Measurements from ENCODE around the gene ACAP3. TPM values are rescaled to one million over a fixed set of nuclear protein-coding genes. Genes with fewer than 3 reads are reported as not detected.

The ACAP3 gene
- total RNA-seq, 1 experiment from 2014 or later: 35.9 TPM

DNA sequence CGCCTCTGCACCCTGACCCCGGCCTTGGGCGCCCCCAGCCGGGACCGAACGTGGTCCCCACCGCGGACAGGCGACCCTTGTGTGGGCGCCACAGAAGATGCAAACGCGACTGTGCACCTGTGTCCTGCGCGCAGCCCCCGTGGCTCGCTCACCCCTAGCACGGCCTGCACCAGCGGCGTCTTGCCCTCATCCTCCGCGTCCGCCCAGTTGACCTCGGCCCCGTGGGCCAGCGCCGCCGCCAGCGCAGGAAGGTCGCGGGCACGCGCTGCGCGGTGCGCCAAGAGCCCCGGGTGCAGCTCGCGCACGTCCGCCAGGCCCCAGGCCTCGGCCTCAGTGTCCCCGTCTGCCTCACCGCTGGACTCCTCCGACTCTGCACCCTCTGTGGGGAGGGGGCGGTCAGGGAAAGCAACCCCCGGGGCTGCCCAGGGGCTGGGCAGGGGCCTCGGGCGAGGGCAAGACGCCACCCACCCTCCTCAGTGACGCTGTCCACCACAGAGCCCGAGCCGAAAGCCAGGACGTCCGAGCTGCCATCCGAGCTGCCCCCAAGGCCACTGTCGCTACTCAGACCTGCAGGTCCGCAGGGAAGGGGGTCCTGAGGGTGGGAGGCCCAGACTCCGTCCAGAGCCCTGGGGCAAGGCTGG lies 13.4 kb downstream of the ACAP3 start:
- in situ Hi-C loops (cut with HindIII; ENCODE audit: low pct_unique_long_range_greater_than_20kb, low sequenced_read_pairs): no loop called here

DNA sequence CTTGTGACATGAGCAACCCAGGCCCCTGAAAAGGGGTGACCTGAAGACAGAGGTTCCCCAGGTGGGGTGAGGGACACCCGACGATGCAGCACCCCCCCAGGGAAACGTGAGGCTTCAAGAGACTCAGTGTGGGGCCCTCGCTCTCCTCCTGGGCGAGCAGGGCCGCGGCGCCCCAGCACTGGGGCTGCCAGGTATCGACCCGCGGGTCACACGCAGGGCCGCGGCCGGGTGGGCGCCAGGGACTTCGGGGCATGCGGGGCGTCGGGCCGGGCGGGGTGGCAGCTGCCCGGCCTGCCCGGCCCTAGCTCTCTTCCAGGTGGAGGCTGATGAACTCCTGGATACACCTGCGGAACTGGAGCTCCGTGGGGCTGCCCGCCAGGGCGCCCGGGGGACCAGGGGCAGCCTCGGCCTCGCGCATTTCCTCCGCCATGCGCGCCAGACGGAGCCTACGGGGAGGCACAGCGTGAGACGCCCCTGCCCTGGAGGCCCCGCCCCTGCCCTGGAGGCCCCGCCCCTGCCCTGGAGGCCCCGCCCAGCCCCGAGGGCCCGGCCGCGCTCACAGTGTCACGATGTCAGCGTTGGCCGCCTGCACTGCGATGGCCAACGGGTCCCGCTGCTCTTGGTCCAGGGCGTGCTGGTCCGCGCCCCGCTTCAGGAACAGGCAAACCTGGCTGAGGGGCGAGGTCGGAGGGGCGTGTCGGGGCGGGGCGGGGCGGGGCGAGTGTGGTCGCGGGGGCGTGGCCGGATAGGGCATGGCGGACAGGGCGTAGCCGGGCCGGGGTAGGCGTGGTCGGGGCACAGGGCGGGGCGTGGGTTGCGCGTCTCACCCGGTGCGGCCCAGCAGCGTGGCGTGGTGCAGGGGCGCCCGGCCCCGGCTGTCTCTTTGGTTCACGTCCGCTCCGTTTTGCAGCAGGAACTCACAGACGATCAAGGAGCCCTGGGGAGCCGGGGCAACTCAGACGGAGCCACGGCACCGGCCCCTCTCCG lies 14.2 kb downstream of the ACAP3 start:
- DNase-seq (ENCODE audit: low read depth): no peak
- in situ Hi-C loops (cut with HindIII; ENCODE audit: low pct_unique_long_range_greater_than_20kb, low sequenced_read_pairs): no loop called here

More for the DNA sequence above, 13.4 kb downstream of the ACAP3 start:
- DNase-seq (ENCODE audit: low read depth): no peak

DNA sequence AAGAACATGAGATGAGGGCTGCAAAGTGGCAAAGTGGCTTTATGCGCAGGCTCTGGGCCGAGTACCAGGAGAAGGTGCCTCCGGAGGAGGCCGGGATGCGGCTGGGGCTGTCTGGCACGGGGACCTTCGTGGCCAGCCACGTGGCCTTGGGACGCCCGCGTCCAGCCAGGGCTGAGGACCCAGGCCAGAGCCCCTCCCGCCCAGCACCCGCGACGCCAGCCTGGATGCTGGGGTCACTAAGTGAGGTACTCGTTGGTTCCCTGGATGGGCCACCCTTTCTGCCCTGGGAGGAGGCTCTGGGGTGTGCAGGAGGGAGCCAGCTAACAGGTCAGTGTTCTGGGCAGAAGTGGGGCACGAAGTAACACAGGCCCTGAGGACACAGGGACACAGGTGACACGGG lies 14.9 kb downstream of the ACAP3 start:
- DNase-seq (ENCODE audit: low read depth): no peak
- in situ Hi-C loops (cut with HindIII; ENCODE audit: low pct_unique_long_range_greater_than_20kb, low sequenced_read_pairs): no loop called here

DNA sequence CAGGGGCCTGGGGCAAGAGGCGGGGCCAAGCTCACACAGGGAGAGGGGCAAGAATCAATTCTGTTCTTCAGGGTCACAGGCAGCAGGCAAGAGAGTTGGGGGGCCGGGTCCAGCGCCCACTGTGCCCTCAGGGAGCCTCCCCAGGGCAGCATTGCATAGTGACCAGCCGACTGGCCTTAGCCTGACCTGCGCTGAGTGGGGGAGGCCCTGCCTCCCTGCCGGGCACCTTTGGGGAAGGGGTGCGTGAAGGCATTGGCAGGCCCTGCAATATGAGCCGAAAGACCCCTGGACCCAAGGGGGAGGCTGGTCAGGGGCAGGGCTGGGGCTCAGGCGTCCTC lies 15.3 kb downstream of the ACAP3 start:
- in situ Hi-C loops (cut with HindIII; ENCODE audit: low pct_unique_long_range_greater_than_20kb, low sequenced_read_pairs): no loop called here
- no peak for DNase-seq (ENCODE audit: low read depth)

DNA sequence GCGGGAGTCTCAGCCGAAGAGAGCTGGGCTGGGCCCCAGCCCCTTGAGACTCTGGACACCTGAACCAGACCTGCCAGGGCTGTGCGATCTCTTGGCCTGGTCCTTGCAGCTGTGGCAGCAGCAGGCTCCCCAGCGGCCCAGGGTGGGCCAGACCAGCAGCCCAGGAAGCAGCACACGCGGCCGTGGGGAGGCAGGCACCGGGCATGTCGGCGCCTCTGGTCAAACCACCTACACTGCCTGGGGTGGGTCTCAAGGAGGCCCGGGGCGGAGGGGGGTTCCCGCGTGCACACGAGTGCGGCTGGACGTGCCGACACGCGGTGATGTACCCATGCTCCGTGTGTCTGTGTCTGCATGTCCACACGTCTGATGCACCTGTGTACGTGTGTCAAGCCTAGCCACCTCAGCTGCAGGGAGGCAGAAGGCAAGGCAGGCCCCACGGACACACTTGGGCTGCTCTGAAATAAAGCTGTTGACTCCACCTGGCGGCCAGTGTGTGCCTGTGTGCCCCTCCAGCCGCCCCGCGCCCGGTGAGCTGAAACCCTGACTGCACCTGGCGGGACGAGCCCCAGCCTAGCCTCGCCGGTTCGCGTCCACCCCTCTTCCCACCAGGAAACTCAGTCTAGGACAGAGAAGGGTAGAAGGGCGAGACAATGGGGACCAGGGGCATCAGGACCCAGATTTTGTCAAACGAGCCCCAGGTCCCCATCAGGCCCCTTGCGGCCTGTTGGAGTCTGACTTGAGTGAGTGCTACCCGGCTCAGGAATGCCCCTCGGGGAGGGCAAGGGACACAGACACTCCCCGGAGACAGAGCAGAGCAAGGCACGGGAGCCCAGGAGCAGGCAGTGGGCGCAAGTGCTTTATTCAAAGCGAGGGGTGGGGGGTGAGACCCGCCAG lies 15.9 kb downstream of the ACAP3 start:
- peak; percentile 48 for DNase-seq (ENCODE audit: low read depth)

DNA sequence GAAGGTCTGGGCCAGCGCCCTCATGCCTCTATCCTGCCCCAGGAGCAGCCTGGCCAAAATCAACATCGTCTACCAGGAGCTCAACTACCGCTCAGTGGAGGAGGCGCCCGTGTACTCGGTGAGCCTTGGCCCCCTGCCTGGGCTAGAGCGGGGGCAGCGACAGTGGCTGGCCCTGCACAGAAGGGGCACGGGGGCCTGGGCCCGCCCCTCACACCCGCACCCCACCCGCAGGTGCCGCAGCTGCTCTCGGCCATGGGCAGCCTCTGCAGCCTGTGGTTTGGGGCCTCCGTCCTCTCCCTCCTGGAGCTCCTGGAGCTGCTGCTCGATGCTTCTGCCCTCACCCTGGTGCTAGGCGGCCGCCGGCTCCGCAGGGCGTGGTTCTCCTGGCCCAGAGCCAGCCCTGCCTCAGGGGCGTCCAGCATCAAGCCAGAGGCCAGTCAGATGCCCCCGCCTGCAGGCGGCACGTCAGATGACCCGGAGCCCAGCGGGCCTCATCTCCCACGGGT lies 16.7 kb downstream of the ACAP3 start:
- in situ Hi-C loops (cut with HindIII; ENCODE audit: low pct_unique_long_range_greater_than_20kb, low sequenced_read_pairs): no loop called here
- no peak for DNase-seq (ENCODE audit: low read depth)

More for the DNA sequence above, 15.9 kb downstream of the ACAP3 start:
- in situ Hi-C loops (cut with HindIII; ENCODE audit: low pct_unique_long_range_greater_than_20kb, low sequenced_read_pairs): no loop called here

DNA sequence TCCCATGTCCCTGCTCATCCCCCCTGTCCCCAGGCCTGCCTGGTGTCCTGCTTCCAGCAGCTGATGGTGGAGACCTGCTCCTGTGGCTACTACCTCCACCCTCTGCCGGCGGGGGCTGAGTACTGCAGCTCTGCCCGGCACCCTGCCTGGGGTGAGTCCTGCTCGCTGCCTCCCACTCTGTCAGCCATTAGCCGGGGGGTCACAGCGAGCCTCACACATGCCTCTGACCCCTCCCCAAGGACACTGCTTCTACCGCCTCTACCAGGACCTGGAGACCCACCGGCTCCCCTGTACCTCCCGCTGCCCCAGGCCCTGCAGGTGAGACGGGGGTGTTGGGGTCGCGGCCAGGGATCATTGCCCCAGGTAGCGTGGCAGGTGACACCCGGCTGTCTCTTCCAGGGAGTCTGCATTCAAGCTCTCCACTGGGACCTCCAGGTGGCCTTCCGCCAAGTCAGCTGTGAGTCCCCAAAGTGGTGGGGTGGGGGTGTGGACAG lies 17.4 kb downstream of the ACAP3 start:
- in situ Hi-C loops (cut with HindIII; ENCODE audit: low pct_unique_long_range_greater_than_20kb, low sequenced_read_pairs): no loop called here

DNA sequence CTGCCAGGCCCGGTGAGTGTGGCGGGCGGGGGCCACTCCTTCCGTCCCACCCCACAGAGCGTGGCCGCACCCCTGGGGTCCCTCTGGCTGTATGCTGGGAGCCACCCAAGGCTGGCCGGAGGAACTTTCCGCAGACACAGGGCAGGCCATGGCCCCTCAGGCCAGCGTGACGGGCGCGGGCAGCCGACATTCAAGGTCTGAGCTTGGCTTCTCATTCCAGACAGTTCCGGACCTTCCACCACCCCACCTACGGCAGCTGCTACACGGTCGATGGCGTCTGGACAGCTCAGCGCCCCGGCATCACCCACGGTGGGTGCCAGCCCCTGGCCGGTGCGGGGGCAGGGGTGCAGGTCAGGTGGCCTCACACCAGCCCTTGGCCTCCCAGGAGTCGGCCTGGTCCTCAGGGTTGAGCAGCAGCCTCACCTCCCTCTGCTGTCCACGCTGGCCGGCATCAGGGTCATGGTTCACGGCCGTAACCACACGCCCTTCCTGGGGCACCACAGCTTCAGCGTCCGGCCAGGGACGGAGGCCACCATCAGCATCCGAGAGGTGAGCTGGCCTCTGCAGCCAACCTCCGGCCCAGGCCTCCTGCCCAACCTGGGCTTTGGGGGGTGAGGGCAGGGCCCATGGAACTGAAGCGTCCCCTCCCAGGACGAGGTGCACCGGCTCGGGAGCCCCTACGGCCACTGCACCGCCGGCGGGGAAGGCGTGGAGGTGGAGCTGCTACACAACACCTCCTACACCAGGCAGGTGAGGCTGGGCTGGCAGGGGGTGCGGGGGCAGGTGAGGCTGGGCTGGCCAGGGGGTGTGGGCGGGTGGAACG lies 20.2 kb downstream of the ACAP3 start:
- DNase-seq (ENCODE audit: low read depth): no peak
- in situ Hi-C loops (cut with HindIII; ENCODE audit: low pct_unique_long_range_greater_than_20kb, low sequenced_read_pairs): no loop called here

More for the DNA sequence above, 17.4 kb downstream of the ACAP3 start:
- DNase-seq (ENCODE audit: low read depth): no peak

DNA sequence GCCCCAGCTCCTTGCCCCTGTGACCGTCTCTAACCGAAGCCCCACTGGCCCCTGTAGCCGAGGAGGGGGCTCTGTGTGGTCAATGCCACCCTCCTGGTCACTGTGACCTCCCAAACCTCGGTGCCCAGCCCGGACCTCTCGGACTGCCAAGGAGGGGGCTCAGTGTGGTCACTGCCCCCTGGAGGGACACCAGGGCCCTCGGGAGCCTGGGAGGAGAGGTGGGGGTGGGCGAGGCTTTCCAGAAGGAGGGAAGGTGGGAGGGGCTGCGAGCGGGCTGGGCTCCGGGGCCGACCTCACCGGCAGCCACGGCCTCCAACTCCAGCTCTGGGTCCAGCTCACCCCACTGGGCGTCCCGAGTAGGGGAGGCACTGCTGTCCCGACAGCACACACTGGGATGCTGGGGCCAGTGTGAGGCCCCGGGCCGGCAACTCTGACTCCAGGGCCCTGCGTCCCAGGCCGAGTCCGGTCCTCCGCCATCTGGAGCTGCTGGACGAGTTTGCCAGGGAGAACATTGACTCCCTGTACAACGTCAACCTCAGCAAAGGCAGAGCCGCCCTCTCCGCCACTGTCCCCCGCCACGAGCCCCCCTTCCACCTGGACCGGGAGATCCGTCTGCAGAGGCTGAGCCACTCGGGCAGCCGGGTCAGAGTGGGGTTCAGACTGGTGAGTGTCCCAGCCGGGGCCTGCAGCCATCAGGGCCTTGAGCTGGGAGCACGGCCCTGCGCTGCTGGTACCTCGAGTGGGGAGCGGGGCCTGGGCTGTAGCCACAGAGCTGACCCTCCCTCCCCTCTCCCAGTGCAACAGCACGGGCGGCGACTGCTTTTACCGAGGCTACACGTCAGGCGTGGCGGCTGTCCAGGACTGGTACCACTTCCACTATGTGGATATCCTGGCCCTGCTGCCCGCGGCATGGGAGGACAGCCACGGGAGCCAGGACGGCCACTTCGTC lies 21.1 kb downstream of the ACAP3 start:
- in situ Hi-C loops (cut with HindIII; ENCODE audit: low pct_unique_long_range_greater_than_20kb, low sequenced_read_pairs): no loop called here
- DNase-seq (ENCODE audit: low read depth): no peak

DNA sequence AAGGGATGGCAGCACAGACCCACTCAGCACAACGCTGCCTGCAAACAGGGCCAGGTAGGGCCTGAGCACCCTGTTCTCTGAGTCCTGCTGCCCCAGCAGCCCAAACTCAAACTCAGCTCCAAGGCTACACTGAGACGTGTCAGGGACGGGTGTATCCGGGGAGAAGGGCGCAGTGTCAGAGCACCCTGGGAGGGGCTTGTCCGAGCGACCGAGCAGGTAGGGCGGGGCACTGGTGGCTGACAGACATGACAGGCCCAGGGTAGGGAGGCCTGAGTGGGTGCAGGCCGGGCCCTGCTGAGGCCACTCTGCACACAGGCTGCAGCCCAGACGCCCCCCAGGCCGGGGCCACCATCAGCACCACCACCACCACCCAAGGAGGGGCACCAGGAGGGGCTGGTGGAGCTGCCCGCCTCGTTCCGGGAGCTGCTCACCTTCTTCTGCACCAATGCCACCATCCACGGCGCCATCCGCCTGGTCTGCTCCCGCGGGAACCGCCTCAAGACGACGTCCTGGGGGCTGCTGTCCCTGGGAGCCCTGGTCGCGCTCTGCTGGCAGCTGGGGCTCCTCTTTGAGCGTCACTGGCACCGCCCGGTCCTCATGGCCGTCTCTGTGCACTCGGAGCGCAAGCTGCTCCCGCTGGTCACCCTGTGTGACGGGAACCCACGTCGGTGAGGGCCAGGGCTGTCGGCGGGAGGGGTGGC lies 22.0 kb downstream of the ACAP3 start:
- in situ Hi-C loops (cut with HindIII; ENCODE audit: low pct_unique_long_range_greater_than_20kb, low sequenced_read_pairs): no loop called here
- DNase-seq (ENCODE audit: low read depth): no peak

DNA sequence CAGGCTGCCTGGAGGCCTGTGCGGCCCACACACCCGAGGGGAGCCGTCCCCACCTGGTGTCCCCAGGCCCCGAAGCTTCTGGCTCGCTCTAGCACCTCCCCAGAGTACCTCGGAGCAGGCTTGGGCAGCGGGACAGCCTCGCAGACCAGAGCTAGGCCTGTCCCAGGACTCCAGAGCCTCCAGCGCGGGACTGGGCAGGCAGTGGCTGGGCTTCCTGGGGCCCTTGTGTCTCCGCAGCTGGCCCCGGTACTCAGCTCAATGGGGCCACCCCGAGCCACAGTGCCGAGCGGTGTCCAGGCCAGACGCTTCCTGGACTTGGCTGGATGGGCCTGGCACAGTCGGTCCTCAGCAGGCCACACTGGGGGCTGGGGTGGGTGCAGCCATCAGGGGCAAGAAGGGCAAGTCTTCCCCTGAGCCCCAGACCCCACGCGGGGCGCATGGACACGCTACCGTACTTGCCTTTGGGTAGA lies 22.6 kb downstream of the ACAP3 start:
- in situ Hi-C loops (cut with HindIII; ENCODE audit: low pct_unique_long_range_greater_than_20kb, low sequenced_read_pairs): no loop called here
- DNase-seq (ENCODE audit: low read depth): no peak

DNA sequence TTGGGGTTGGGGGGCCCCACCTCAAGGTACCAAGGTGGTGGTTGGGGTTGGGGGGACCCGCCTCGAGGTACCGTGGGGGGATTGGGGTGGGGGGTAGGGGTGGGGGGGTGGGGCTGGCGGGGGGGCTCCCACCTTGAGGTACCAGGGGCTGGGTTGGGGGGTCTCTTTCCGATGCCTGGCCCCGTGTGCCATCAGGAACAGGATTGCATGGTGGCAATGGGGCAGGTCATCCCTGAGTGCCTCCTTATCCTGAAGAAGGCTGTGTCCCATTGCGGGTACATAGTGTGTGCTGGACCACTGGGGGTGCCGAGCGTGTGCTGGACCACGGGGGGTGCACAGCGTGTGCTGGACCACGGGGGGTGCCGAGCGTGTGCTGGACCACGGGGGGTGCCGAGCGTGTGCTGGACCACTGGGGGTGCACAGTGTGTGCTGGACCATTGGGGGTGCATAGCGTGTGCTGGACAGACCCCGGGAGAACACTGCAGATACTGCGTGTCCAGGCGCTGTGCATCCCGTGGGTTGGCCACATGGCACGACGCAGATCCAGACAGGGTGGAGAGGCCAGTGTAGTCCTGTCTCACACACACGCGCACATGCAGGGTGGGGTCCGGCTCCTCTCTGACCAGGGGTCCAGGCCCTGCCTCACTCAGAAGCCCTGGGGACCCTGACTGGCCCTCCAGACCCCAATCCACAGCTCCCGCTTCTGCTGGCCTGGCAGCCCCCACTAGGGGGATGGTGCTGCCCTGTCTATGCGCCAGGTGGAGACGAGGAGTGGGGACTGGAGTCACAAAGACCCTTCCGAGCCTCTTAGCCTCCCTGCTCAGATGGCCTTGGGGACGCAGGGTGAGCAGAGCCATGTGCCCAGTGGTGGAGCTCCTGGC lies 23.3 kb downstream of the ACAP3 start:
- no peak for DNase-seq (ENCODE audit: low read depth)
- in situ Hi-C loops (cut with HindIII; ENCODE audit: low pct_unique_long_range_greater_than_20kb, low sequenced_read_pairs): no loop called here

DNA sequence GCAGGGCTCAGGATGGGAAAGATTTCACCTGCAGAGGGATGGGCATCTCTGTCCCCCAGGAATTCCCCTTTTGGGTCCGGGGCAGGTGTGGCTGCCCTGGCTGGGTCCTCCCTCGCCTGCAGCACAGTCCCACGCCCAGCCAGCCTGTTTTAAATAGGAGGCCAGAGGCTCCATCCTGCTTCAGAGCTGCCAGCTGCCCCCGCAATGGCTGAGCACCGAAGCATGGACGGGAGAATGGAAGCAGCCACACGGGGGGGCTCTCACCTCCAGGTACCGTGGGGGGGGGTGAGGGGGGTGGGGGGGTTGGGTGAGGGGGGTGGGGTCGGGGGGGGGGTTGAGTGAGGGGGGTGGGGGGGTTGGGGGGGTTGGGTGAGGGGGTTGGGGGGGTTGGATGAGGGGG lies 23.9 kb downstream of the ACAP3 start:
- peak; percentile 26 for DNase-seq (ENCODE audit: low read depth)
- in situ Hi-C loops (cut with HindIII; ENCODE audit: low pct_unique_long_range_greater_than_20kb, low sequenced_read_pairs): no loop called here

DNA sequence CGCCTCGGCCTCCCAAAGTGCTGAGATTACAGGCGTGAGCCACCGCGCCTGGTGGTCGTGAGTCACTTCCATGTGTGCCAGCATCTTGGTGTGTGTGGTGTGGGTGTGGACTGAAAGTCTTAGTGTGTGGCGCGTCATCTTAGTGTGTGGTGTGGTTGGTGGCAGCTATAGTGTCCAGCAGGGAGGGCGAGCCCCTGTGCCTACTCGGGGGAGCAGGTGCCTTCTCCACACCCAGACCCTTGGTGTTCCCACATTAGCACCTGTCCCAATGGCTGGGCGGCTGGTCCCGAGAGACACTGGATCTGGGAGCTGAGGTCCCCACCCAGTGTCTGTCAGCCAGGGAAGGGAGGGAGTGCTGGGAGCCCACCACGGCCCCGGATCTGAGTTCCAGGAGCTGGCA lies 24.7 kb downstream of the ACAP3 start:
- no peak for DNase-seq (ENCODE audit: low read depth)
- in situ Hi-C loops (cut with HindIII; ENCODE audit: low pct_unique_long_range_greater_than_20kb, low sequenced_read_pairs): no loop called here

Data from Caki2 (cell line).